Keratinocyte (primary cell): ENCODE measurements around the gene ARHGAP24. TPM values are rescaled to one million over a fixed set of nuclear protein-coding genes. Genes with fewer than 3 reads are reported as not detected.

Source experiments
- DNase-seq: peaks from one replicate; pipeline ENCODE4 v3.0.0-alpha.2; 2011; ENCODE audit warnings: low read depth, missing footprints, low spot score
- FAIRE-seq: peaks from 2 replicates; lab custom pipeline; 2011; peaks lifted over from hg19 to GRCh38; lab: Jason Lieb, UNC
- H2AFZ ChIP-seq: 2 replicates; pipeline ENCODE4 v1.6.0; 2012; ENCODE audit warnings: low read length, control low read depth, inconsistent platforms; ENCODE audit not compliant: control insufficient read depth
- H3K27ac ChIP-seq: 2 replicates; pipeline ENCODE4 v1.5.1; 2011; ENCODE audit warnings: low read length; ENCODE audit not compliant: control insufficient read depth, insufficient read depth
- H3K27me3 ChIP-seq: 3 replicates; pipeline ENCODE4 v1.6.0; 2011; ENCODE audit warnings: low read length; ENCODE audit not compliant: control insufficient read depth, insufficient read depth; ENCODE audit errors: extremely low read depth
- H3K36me3 ChIP-seq, 2 experiments: 2 replicates in 1 of 2; 3 replicates in 1 of 2; pipeline ENCODE4 v1.5.1; 2011; ENCODE audit warnings: low read length in 2 of 2, mild to moderate bottlenecking in 1 of 2; ENCODE audit not compliant: control insufficient read depth in 2 of 2, insufficient read depth in 2 of 2; ENCODE audit errors: extremely low read depth in 1 of 2
- H3K4me1 ChIP-seq: 3 replicates; pipeline ENCODE4 v1.5.1; 2011; ENCODE audit warnings: low read length; ENCODE audit not compliant: control insufficient read depth, insufficient read depth; ENCODE audit errors: extremely low read depth
- H3K4me2 ChIP-seq: 3 replicates; pipeline ENCODE4 v1.6.0; 2011; ENCODE audit warnings: low read depth, low read length; ENCODE audit not compliant: control insufficient read depth, insufficient read depth; ENCODE audit errors: extremely low read depth
- H3K4me3 ChIP-seq, 3 experiments: fragments of 200-600 bp in 1 of 3; sonication (generic) in 1 of 3; 2 replicates in 2 of 3; 3 replicates in 1 of 3; pipeline ENCODE4 v1.5.1; 2011 to 2016; ENCODE audit warnings: low read length in 3 of 3, mild to moderate bottlenecking in 3 of 3, control low read depth in 2 of 3, inconsistent platforms in 1 of 3, low read depth in 1 of 3, mixed read lengths in 1 of 3, mixed run types in 1 of 3, moderate library complexity in 1 of 3; ENCODE audit not compliant: control insufficient read depth in 2 of 3, insufficient read depth in 2 of 3; ENCODE audit errors: extremely low read depth in 1 of 3
- H3K79me2 ChIP-seq: 2 replicates; pipeline ENCODE4 v1.6.0; 2012; ENCODE audit warnings: low read length; ENCODE audit not compliant: control insufficient read depth, insufficient read depth
- H3K9ac ChIP-seq: 3 replicates; pipeline ENCODE4 v1.6.0; 2011; ENCODE audit warnings: low read length; ENCODE audit not compliant: control insufficient read depth, insufficient read depth; ENCODE audit errors: extremely low read depth
- H3K9me1 ChIP-seq: 3 replicates; pipeline ENCODE4 v1.6.0; 2011; ENCODE audit warnings: low read length; ENCODE audit not compliant: control insufficient read depth, insufficient read depth; ENCODE audit errors: extremely low read depth
- H3K9me3 ChIP-seq: 2 replicates; pipeline ENCODE4 v1.5.1; 2012; ENCODE audit warnings: low read depth, low read length; ENCODE audit not compliant: control insufficient read depth
- H4K20me1 ChIP-seq: 3 replicates; pipeline ENCODE4 v1.6.0; 2011; ENCODE audit warnings: low read length; ENCODE audit not compliant: control insufficient read depth, insufficient read depth; ENCODE audit errors: extremely low read depth
- CTCF ChIP-seq, 3 experiments: IDR thresholded peaks in 1 of 3; conservative IDR thresholded peaks in 1 of 3; optimal IDR thresholded peaks in 1 of 3; 2 replicates in 2 of 3; 3 replicates in 1 of 3; pipeline versions ENCODE3 to v1.5.1; 2011; ENCODE audit warnings: low read length in 3 of 3, mild to moderate bottlenecking in 3 of 3, moderate library complexity in 2 of 3, control low read depth in 1 of 3, inconsistent platforms in 1 of 3; ENCODE audit not compliant: insufficient read depth in 2 of 3; ENCODE audit errors: extremely low read depth in 1 of 3
- EZH2 ChIP-seq: IDR thresholded peaks from one replicate; pipeline ENCODE4 v1.6.1; 2012; ENCODE audit warnings: inconsistent platforms, mild to moderate bottlenecking, low read length, moderate library complexity
- dilution Hi-C: fragments of 300-500 bp; cut with MboI; formaldehyde crosslinking; loops from one replicate; pipeline ENCODE4 v1.7.0; 2020; ENCODE audit warnings: low sequenced_read_pairs; ENCODE audit not compliant: extremely low pct_ligation_motif_present
- polyA plus RNA-seq, 5 experiments: library from polyadenylated mRNA; depleted of rRNA in 3 of 5; stranded (reverse) in 3 of 5; stranded (forward) in 1 of 5; unstranded in 1 of 5; fragments of >200 nt; gene quantifications; 1 replicate in 1 of 5; 2 replicates in 3 of 5; 3 replicates in 1 of 5; pipeline versions ENCODE4 v1.2.1 to v1.2.3, GENCODE V29; 2011 to 2012; ENCODE audit warnings: missing spikeins in 2 of 5, low read depth in 1 of 5, low replicate concordance in 1 of 5

The ARHGAP24 gene
- polyA plus RNA-seq, 1 donor (not counting 4 experiments of a cell fraction or from before 2014, with no cell fraction given), result 0.87 TPM

GRCh38 chr4:85808864-85809263 is 333.9 kb downstream of the ARHGAP24 start:
- Histone ChIP-seq H3K9me3 (no peaks in the 10 kb centered on the region), H3K9ac (no peak overlapping the region), H3K9me1 (no peaks in the 10 kb centered on the region), H3K27me3 (no peaks in the 10 kb centered on the region), H3K36me3 (no peaks in the 10 kb centered on the region), H3K4me2 (no peak overlapping the region), H2AFZ (no peak overlapping the region), H3K4me1 (no peaks in the 10 kb centered on the region), H4K20me1 (no peaks in the 10 kb centered on the region), H3K79me2 (no peaks in the 10 kb centered on the region), H3K4me3 (no peak overlapping the region), H3K27ac (no peak overlapping the region)
- TF ChIP-seq EZH2 (no peak), CTCF (optimal IDR thresholded peaks at IDR 0.05 in 1 of 3, IDR thresholded peaks at IDR 0.05 in 1 of 3, conservative IDR thresholded peaks at IDR 0.05 in 1 of 3; ENCODE audit: extremely low read depth in 1 of 3, insufficient read depth in 2 of 3, low read length in 3 of 3) (no peak)
- no peak for FAIRE-seq
- dilution Hi-C loops, result no loop called here
- DNase-seq, result no peak

- Histone ChIP-seq H3K36me3 (no peaks in the 10 kb centered on the region), H2AFZ (no peak overlapping the region), H3K4me3 (no peak overlapping the region), H3K27me3 (no peaks in the 10 kb centered on the region), H3K4me2 (no peak overlapping the region), H4K20me1 (no peaks in the 10 kb centered on the region), H3K9me1 (no peaks in the 10 kb centered on the region), H3K9ac (no peak overlapping the region), H3K4me1 (no peaks in the 10 kb centered on the region), H3K9me3 (no peaks in the 10 kb centered on the region), H3K79me2 (no peaks in the 10 kb centered on the region), H3K27ac (no peak overlapping the region)
- dilution Hi-C loops, result no loop called here
- TF ChIP-seq EZH2 (no peak), CTCF (optimal IDR thresholded peaks at IDR 0.05 in 1 of 3, IDR thresholded peaks at IDR 0.05 in 1 of 3, conservative IDR thresholded peaks at IDR 0.05 in 1 of 3; ENCODE audit: extremely low read depth in 1 of 3, insufficient read depth in 2 of 3, low read length in 3 of 3) (no peak)
- no peak for FAIRE-seq
- DNase-seq, result no peak
Observed at GRCh38 chr4:85812776-85813175, 337.8 kb downstream of the ARHGAP24 start.
